Stimulated activated CD4-positive, alpha-beta T cell treated with anti-CD3 and anti-CD28 coated beads, Interleukin-4, amount 100 ng/mL, for 48 hours (primary cell): Measurements from ENCODE around the gene FAM168B.

ENCODE experiments used
- DNase-seq, 2 donors: peaks; one replicate each; pipeline ENCODE4 v3.0.0-alpha.2; 2020; ENCODE audit warnings: low read depth in 2 of 2

The FAM168B gene

DNA sequence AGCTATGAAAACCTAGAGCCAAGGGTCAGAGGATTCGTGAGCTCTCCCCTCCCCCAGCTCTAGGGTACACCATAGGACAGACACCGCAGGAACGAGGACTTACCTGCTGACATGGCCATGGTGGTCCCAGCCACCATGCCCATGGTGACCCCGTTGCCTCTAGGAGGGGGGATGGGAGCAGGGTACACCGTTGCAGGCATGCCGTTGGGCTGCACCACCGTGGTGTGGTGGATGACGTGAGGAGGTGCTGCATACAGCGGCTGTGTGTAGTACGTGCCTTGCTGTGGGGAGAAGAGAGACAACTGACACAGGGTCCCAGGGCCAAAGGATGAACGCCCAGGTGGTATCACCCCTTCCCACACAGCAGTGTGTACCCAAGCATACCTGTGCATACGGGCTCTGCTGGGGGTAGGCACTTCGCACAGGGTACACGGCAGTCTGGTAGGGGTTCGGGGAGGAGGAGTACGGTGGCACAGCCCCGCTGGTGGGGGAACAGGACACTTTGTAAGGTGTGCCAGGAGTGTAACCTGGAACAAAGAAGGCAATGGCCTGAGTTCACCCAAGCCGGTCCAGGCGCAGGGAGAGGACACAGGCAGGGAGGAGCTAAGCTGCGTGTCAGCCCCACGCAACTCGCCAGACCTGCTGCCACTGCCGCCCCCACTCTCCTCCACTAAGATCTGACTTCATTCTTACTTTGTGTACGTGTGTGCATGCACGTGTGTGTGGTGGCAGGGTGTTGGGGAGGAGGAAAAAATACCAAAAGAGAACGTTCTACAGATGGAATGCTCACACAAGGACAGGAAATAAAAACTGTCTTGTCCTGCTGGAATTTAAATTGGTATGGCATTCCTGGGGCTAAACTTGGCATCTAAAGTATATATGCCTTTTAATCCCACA is 37.8 kb downstream of the FAM168B start:
- DNase-seq, result no peak

DNA sequence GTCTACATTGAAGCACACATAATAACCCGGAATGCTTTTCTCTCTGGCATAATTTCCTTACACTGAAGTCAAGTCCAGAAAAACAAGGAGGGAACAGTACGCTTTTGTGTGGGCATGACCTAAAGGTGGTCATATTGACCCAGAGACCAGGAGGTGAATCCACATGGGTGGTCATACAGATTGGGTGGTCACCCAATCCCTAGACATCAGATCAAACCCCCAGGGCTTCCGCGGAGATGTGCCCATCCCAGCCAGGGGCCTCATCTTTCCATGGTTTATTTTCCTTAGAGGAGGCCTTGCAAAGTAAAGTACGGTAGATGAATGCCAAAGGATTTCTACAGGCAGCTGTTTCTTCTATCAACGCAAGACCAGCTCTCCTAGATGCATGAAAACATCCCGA is 38.8 kb downstream of the FAM168B start:
- DNase-seq, result no peak

DNA sequence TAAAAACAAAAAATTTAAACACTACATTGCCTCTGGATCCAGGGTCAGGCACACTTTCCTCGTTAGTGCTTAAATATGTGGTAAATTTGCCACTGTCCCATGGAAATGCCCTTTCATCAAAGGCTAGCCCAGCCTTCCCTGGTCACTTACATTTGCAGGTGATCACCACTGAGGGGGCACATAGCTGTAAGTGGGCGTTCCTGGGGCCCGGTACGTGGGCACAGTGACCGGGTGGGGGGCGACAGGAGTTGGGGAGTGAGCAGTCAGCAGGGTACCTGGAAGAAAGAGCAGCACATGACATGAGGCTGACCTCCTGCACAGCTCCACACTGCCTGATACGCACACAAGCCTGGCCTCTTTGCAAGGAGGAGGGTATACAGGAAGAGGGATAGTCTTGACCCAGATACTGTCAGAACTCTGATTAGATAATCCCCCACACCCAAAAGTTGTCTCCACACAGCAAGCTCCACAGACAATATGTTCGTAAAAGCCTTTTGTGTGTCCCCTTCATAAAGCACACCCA is 40.5 kb downstream of the FAM168B start:
- no peak for DNase-seq

DNA sequence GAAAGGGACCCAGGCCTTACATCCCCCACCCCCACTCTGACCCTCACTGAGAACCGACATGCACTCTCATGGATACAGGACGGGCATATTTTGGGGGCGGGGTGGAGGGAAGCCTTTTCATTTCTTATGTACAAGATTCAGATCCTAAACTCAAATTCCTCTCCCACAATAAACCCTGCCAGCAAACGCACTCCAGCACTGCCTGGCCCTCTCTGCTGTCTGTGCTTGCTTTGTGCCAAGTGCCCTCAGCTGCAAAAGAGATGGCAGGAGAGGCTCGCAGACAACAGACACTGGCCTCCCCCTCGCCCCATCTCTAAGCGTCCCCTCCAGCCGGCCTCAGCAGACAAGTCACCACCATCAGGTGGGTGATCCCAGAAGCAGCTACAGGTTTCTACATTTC is 42.4 kb downstream of the FAM168B start:
- DNase-seq, result no peak

DNA sequence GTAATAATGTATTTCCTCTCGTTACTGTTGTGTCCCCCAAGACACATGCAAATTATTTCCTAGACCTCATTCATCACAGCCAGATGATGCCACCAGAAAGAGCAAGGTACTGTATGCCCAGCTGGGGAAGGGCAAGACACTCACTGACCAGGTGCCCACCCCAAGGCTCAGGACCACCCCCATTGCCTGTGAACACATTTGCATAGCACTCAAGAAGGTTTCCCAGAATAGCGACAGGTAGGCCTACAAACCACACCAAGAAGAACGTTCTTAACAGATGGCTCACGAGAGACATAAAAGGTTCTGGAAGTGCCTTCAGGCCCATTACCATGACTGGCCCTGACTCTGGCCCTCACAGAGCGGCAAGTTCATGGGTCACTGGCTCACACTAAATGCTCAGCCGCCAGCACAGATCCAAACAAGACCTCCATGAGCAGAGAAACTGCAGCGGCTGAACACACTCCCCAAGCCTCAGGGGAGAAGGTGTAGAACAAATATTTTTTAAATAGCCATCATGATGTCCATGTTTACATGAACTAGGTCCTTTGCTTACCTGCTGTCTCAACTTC is 44.0 kb downstream of the FAM168B start:
- no peak for DNase-seq

DNA sequence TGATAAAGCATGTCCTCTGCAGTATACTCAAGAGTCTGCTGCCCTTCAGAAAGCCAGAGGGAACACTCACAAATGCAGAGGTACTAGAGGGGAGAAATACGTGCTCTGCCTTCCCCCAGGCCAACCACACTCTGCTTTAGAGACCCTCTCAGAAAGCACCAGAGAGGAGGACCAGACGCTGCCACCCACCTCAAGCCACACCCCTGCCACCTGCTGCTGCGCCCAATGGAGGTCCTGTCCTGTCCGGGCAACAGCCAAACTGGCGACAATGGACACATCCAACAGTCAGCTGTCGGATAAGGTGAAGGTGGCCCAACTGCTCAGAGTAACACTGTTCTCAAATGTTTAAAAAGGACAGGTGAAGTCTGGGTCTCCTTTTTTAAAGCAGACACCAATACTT is 44.6 kb downstream of the FAM168B start:
- no peak for DNase-seq

DNA sequence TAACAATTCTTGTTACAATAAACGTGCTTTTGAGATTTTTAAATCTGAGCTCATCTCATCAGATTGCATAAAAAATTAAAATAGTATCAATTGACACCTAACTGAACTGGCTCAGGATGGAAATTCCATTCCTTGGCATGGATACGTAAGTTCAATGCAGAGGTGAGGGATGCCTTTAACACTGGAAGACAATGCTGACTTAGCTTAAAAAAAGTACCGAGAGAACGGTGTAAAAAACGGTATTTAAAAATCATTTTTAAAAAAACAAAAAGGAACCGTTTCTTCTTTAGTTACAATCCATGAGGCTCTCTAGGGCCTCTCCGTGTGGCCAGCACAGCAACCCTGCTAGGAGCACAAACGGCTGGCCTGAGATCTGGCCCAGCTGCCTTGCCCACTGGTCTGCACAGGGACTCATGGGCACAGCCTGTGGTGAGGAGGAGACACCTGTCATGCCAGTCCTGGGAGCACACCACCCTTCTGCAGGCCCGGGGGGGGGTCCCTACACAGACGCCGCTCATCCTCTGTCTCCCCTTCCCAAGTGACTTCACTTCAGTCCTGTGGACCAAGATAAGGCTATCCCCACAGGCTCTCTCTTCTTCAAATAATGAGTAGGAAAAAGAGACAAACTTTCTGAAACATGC is 45.2 kb downstream of the FAM168B start:
- DNase-seq, result no peak

DNA sequence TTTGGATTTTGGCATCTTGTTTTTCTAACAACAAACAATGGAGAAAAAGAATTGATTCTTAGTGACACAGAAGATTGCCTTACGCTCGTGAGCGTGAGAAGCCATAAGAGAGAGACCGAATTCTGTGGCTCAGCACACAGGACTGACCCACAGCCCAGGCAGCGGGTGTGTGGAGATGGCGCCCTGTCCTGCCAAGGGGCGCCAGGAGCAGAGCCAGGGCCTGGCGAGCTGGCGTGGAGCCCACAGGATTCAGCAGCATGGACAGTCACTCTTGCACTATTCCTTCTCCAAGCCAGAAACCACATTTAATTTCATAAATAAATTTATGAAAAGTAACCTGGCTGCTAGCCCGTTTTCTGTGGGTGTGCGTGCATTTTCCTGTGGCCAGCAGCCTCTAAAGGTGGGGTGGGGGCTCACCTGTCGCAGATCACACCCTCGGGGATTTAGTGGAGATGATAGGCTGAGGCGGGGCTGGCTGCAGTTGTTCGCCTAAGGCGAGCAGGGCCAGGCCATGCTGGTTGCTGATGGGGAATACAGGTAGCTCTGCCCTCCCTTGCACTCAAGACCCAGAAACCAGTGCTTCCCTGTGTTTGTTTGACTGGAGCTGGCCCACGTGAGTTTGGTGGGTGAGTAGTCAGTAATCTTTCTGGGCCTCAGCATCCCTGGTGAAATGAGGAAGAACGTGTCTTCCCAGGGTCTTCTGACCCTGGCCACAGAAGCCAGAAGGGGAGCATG is 46.2 kb downstream of the FAM168B start:
- no peak for DNase-seq

DNA sequence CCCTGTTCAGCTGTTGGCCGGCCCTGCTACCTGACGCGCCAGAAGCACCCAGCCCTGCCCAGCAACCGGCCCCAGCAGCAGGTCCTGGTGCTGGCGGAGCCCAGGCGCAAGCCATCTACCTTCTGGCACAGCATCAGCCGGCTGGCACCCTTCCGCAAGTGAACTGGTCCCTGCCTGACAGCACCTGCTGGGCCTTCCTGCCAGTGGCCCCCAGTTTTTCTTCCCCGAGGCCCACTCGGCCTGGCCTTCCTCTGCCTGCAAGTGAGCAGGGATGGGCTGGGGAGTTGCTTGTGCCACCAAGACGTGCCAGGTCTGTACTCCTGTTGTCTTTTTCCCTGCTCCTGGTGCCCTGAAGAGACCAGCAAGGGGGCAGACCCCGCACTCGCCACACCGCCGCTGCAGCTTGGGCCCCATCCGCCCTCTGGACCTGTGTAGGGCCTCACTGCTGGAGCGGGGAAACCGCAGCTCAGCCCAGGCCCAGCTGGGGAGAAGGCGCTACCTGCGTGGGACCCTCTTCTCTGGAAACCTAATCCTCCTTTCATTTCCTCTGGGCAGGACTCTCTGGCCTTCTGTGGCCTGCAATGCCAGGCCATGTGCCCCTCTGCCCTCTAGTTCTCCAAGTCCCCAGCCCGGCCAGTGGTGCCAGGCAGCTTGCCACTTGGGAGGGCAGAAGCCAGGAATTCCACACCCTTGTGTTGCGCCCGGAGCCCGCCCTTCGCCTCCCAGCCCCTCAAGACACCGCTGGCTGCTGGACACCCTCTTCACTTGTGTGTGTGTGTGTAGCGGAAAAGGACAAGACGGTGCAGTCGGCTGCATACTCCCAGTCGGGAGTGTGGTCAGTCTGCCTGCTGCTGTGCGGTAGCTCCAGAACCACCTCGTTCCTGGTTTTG is 47.0 kb downstream of the FAM168B start:
- DNase-seq, result no peak

DNA sequence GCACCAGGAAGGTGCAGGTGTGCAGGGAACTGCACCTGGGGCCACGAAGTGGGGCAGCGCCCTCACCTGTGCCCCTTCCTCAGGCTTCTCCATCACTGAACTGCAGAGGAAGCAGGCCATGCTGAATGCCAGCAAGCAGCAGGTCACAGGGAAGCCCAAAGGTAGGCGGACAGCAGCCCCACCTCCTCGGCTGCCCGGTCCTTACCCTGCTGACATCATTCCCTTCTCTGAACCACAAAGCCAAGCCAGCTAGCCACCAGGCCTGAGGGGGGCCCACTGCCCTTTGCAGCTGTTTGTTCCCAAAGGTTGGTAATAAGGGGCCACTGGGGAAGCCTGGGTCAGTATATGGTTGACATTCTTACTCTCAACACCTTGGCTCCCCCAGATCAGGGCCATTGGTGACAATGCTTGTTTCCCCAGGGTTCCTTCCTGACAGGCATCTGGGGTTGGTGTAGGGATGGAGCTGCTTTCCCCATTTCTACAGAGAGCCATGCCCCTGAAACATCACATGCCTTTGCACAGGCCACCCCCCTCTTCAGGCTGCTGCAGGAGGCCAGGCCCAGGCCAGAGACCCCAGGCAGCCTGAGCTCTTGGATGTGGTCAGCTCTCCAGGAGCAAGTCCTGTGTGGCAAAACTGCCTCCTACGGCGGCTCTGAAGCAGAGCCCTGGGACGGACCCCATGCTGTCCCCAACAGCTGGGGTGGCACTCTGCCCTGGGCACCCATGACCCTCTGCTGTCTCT is 47.8 kb downstream of the FAM168B start:
- DNase-seq, result no peak

DNA sequence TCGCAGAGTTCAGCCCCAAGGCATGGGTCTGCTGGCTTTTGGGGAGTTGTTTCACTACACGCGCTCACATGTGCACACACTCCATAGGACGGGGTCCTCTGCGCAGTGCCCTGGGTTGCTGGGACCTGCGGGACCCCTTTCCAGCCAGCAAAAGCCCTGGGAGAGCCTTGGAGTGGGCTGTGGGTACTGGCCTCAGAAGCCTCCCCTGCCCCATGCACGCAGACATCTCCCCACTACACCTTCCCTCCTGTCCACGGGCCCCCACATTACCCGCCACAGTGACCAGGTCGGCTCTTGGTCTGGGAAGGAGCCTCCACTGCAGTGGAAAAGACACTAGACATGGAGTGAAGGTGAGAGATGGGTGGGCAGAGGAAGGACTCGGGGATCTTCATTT is 48.5 kb downstream of the FAM168B start:
- DNase-seq, result no peak

DNA sequence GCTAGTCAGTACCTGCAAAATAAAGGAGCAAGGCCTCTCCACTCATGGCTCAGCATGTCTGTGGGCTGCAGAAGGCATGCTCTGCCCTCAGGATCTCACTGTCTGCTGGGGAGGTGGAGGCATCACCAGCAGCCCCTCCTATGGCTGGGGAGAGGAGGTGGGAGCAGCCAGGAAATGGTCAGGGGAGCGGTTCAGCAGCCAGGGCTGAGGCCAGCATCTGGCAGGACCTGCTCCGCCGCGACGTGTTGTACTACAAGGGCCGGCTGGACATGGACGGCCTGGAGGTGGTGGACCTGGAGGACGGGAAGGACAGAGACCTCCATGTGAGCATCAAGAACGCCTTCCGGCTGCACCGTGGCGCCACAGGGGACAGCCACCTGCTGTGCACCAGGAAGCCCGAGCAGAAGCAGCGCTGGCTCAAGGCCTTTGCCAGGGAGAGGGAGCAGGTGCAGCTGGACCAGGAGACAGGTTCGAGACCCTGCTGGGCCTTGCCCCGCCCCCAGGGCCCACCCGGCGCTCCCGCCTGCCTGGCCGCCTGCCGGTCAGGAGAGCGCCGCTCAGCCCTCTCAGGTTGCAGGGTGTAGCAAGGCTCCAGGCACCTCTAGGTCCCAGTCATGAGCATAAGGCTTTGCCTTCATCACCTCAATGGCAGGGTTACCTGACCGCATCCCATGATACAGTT is 49.0 kb downstream of the FAM168B start:
- no peak for DNase-seq

DNA sequence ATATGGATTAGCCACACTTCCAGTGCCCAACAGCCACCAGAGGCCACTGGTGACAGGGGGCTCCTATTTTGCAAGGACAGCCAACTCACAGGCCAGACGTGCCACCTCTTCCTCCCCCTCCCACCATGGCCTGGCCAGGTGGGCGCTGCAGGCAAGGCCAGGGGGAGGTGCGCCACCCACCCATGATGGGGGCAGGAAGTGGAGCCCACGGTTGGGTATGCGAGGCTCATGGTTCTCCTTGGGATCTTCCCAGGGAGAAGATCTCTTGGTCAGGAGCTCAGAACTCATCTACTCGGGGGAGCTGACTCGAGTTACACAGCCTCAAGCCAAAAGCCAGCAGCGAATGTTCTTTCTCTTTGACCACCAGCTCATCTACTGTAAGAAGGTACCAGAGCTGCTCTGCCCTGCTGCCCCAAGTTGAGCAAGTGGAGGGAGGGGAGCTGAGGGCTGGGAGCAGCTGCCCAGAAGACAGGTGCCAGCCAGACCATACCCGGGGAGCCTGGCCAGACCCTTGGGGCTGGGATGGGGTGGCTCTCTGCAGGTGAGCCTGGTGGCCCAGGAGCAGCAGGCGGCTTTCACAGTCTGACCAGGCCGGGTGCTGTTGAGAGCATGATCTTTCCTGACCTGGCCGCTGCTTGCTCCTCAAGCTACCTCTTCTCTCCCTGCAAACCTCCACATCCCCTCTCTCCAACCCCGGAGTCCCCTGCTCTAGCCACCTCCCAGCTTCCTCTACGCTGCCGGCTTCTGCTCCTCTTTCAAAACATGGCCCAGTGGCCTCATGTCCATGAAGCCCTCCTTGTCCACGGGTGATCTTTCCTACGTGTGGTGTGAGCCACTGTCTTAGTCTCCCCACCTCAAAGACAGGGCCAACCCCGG is 49.8 kb downstream of the FAM168B start:
- no peak for DNase-seq

DNA sequence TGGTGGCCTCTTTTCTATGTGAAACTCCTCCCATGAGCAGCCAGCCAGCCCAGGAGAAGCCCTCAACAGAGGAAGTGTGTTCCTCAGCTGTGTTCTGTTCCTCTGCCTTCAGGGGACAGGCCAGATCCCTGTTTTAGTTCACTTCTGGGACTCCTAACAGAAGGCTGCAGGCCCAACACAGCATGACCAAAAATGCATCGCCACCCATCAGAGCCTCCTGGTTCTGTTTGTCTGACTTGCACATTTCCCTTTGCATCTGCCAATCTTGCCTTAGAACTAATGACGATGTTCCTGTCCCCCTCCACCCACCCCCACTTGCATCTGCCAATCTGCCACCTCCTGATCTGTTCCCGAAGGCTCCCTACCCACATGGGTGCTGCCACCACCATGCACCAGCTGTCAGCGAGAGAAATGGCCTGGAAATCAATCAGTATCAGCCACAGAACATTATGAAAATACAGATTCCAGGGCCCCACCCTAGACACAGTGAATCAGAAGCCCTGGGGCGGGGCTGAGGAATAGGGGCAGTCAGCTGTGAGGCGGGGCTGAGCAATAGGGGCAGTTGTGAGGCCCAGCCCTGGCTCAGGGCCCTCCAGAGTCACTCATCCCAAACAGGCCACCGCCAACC is 51.0 kb downstream of the FAM168B start:
- DNase-seq, result no peak

DNA sequence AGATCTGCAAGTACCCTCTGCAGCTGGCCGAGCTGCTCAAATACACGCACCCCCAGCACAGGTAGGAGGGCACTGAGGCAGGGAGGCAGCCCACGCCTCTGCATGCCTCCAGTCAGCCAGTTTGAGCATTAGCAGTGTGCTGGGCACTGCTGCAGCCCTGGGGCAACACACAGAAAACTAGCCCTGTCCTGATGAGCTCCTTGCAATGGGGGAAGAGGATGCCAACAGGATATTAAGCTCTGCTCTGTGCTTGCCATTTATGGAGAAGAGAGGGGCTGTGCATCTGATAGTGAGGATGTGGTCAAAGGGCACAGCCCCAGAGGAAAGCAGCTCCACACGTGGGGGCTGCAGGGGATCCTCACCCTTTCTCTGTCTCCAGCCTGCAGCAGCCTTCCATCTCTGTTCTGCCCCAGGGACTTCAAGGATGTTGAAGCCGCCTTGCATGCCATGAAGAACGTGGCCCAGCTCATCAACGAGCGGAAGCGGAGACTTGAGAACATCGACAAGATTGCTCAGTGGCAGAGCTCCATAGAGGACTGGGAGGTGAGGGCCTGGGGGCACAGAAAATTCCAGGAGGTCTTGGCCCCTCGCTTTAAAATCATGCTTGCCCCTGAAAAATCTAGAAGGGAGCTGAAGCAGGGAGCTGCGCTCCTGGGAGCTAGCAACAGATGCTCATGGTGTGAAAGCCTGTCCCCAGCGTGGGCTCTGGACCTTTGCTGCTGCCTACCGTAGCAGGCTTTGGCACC is 51.7 kb downstream of the FAM168B start:
- DNase-seq, result no peak

DNA sequence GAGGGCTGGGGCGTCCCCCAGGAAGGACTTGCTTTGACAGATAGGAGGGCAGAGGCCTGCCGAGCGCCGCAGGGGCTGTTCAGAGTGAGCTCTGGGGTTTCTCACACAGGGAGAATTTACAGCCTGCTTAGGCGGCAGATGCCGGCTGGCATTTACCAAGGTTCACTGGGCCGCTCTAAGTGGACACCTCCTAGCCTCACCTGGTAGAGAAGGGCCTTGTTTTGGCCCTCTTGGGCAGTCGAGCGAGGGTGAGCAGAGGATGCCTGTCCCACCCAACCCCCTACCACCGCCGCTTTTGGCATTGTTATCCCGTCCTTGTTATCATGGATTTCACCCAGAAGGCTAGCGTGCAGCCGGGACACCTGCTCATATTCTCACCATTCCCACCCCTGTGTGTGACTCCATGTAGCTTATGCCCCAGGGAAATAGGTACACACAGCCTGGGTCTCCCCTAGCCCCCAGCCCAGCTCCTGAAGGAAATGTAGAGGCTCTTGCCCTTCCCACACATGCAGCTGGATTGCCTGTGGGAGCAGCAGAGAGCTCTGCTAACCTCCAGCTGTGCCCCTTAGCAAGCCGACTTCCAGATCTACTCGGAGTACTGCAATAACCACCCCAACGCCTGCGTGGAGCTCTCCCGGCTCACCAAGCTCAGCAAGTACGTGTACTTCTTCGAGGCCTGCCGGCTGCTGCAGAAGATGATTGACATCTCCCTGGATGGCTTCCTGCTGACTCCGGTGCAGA is 52.4 kb downstream of the FAM168B start:
- no peak for DNase-seq
